Measurements from ENCODE around the gene FRMPD4. TPM values are rescaled to one million over a fixed set of nuclear protein-coding genes. Genes with fewer than 3 reads are reported as not detected.

FRMPD4 gene
- total RNA-seq, 5 donors from 2014 or later (not counting 1 experiment from before 2014, with no cell fraction given): not detected

GRCh38 chrX:12460929-12461328, 322.7 kb downstream of the FRMPD4 start:
- H3K4me3 ChIP-seq (ENCODE audit: control insufficient read depth in 1 of 2, extremely low read depth in 1 of 2, low read length in 1 of 2): no peak overlapping the region
- POLR2A ChIA-PET: no interaction called here
- ATAC-seq (replicated peaks in 1 of 4): no peak
- no peak for DNase-seq
- no peaks in the 10 kb centered on the region for H3K9me3 ChIP-seq
- H3K27me3 ChIP-seq (replicated peaks in 1 of 2; ENCODE audit: control insufficient read depth in 2 of 2, extremely low read depth in 1 of 2, insufficient read depth in 2 of 2, low read length in 1 of 2): no peaks in the 10 kb centered on the region
- no CpG with 5 or more reads among the region's 2 CpGs for WGBS (ENCODE audit: insufficient coverage)
- no peaks in the 10 kb centered on the region for H3K36me3 Mint-ChIP-seq
- CTCF ChIA-PET: no interaction called here
- no peak overlapping the region for H3K27ac Mint-ChIP-seq
- no peaks in the 10 kb centered on the region for H3K4me1 ChIP-seq (ENCODE audit: control insufficient read depth in 1 of 2, extremely low read depth in 1 of 2, insufficient read depth in 2 of 2, low read length in 2 of 2)
- no peaks in the 10 kb centered on the region for H3K4me1 Mint-ChIP-seq
- H3K36me3 ChIP-seq (ENCODE audit: control insufficient read depth in 2 of 2, extremely low read depth in 1 of 2, insufficient read depth in 1 of 2, low read length in 1 of 2): no peaks in the 10 kb centered on the region
- H3K4me3 Mint-ChIP-seq: no peak overlapping the region
- peaks cover 0 to 12% of the 10 kb centered on the region in 2 donors for H3K27me3 Mint-ChIP-seq
- H3K9me3 Mint-ChIP-seq: no peaks in the 10 kb centered on the region
- H3K27ac ChIP-seq (ENCODE audit: low read length): no peak overlapping the region

- no peak for ATAC-seq (replicated peaks in 1 of 4)
- H3K9me3 ChIP-seq: no peaks in the 10 kb centered on the region
- Mint-ChIP-seq H3K27ac (no peak overlapping the region), H3K36me3 (no peaks in the 10 kb centered on the region), H3K4me3 (no peak overlapping the region), H3K4me1 (no peaks in the 10 kb centered on the region), H3K27me3 (peaks cover 0 to 12% of the 10 kb centered on the region in 2 donors), H3K9me3 (no peaks in the 10 kb centered on the region)
- DNase-seq: no peak
- no CpG with 5 or more reads among the region's 2 CpGs for WGBS (ENCODE audit: insufficient coverage)
- peaks cover 0 to 3% of the 10 kb centered on the region in 2 experiments for H3K27me3 ChIP-seq (replicated peaks in 1 of 2; ENCODE audit: control insufficient read depth in 2 of 2, extremely low read depth in 1 of 2, insufficient read depth in 2 of 2, low read length in 1 of 2)
- no peaks in the 10 kb centered on the region for H3K36me3 ChIP-seq (ENCODE audit: control insufficient read depth in 2 of 2, extremely low read depth in 1 of 2, insufficient read depth in 1 of 2, low read length in 1 of 2)
- ChIA-PET POLR2A (no interaction called here), CTCF (no interaction called here)
- H3K4me1 ChIP-seq (ENCODE audit: control insufficient read depth in 1 of 2, extremely low read depth in 1 of 2, insufficient read depth in 2 of 2, low read length in 2 of 2): no peaks in the 10 kb centered on the region
- no peak overlapping the region for H3K4me3 ChIP-seq (ENCODE audit: control insufficient read depth in 1 of 2, extremely low read depth in 1 of 2, low read length in 1 of 2)
- no peak overlapping the region for H3K27ac ChIP-seq (ENCODE audit: low read length)
Measured at GRCh38 chrX:12463052-12463451, 324.8 kb downstream of the FRMPD4 start.

GRCh38 chrX:12463873-12464272, 325.6 kb downstream of the FRMPD4 start:
- no peak overlapping the region for H3K4me3 Mint-ChIP-seq
- H3K36me3 ChIP-seq (ENCODE audit: control insufficient read depth in 2 of 2, extremely low read depth in 1 of 2, insufficient read depth in 1 of 2, low read length in 1 of 2): no peaks in the 10 kb centered on the region
- ATAC-seq (replicated peaks in 1 of 4) (no peak), DNase-seq (no peak)
- 0% methylated on average over 1 of the region's 2 CpGs for WGBS (ENCODE audit: insufficient coverage)
- no peaks in the 10 kb centered on the region for H3K4me1 Mint-ChIP-seq
- H3K36me3 Mint-ChIP-seq: no peaks in the 10 kb centered on the region
- peaks cover 0 to 3% of the 10 kb centered on the region in 2 experiments for H3K27me3 ChIP-seq (replicated peaks in 1 of 2; ENCODE audit: control insufficient read depth in 2 of 2, extremely low read depth in 1 of 2, insufficient read depth in 2 of 2, low read length in 1 of 2)
- CTCF ChIA-PET: no interaction called here
- H3K4me3 ChIP-seq (ENCODE audit: control insufficient read depth in 1 of 2, extremely low read depth in 1 of 2, low read length in 1 of 2): no peak overlapping the region
- H3K27ac Mint-ChIP-seq: no peak overlapping the region
- no peaks in the 10 kb centered on the region for H3K9me3 Mint-ChIP-seq
- POLR2A ChIA-PET: no interaction called here
- H3K27me3 Mint-ChIP-seq: peaks cover 0 to 12% of the 10 kb centered on the region in 2 donors
- H3K9me3 ChIP-seq: no peaks in the 10 kb centered on the region
- no peaks in the 10 kb centered on the region for H3K4me1 ChIP-seq (ENCODE audit: control insufficient read depth in 1 of 2, extremely low read depth in 1 of 2, insufficient read depth in 2 of 2, low read length in 2 of 2)
- H3K27ac ChIP-seq (ENCODE audit: low read length): no peak overlapping the region

GRCh38 chrX:12467321-12467720, 329.0 kb downstream of the FRMPD4 start:
- H3K27ac ChIP-seq (ENCODE audit: low read length): no peak overlapping the region
- CTCF ChIA-PET: no interaction called here
- DNase-seq (no peak), ATAC-seq (replicated peaks in 1 of 4) (no peak)
- no peak overlapping the region for H3K4me3 Mint-ChIP-seq
- no CpG with 5 or more reads among the region's 1 CpG for WGBS (ENCODE audit: insufficient coverage)
- peaks cover 0 to 3% of the 10 kb centered on the region in 2 experiments for H3K27me3 ChIP-seq (replicated peaks in 1 of 2; ENCODE audit: control insufficient read depth in 2 of 2, extremely low read depth in 1 of 2, insufficient read depth in 2 of 2, low read length in 1 of 2)
- no peaks in the 10 kb centered on the region for H3K9me3 ChIP-seq
- no peaks in the 10 kb centered on the region for H3K36me3 ChIP-seq (ENCODE audit: control insufficient read depth in 2 of 2, extremely low read depth in 1 of 2, insufficient read depth in 1 of 2, low read length in 1 of 2)
- H3K4me3 ChIP-seq (ENCODE audit: control insufficient read depth in 1 of 2, extremely low read depth in 1 of 2, low read length in 1 of 2): no peak overlapping the region
- H3K4me1 ChIP-seq (ENCODE audit: control insufficient read depth in 1 of 2, extremely low read depth in 1 of 2, insufficient read depth in 2 of 2, low read length in 2 of 2): no peaks in the 10 kb centered on the region
- no peak overlapping the region for H3K27ac Mint-ChIP-seq
- H3K4me1 Mint-ChIP-seq: no peaks in the 10 kb centered on the region
- H3K36me3 Mint-ChIP-seq: no peaks in the 10 kb centered on the region
- POLR2A ChIA-PET: no interaction called here
- no peaks in the 10 kb centered on the region for H3K9me3 Mint-ChIP-seq
- H3K27me3 Mint-ChIP-seq: peaks cover 0 to 15% of the 10 kb centered on the region in 2 donors

- Histone ChIP-seq H3K4me1 (ENCODE audit: control insufficient read depth in 1 of 2, extremely low read depth in 1 of 2, insufficient read depth in 2 of 2, low read length in 2 of 2) (no peaks in the 10 kb centered on the region), H3K36me3 (ENCODE audit: control insufficient read depth in 2 of 2, extremely low read depth in 1 of 2, insufficient read depth in 1 of 2, low read length in 1 of 2) (no peaks in the 10 kb centered on the region), H3K27ac (ENCODE audit: low read length) (no peak overlapping the region), H3K4me3 (ENCODE audit: control insufficient read depth in 1 of 2, extremely low read depth in 1 of 2, low read length in 1 of 2) (no peak overlapping the region), H3K27me3 (replicated peaks in 1 of 2; ENCODE audit: control insufficient read depth in 2 of 2, extremely low read depth in 1 of 2, insufficient read depth in 2 of 2, low read length in 1 of 2) (peaks cover 0 to 3% of the 10 kb centered on the region in 2 experiments), H3K9me3 (no peaks in the 10 kb centered on the region)
- Mint-ChIP-seq H3K27me3 (peaks cover 0 to 14% of the 10 kb centered on the region in 2 donors), H3K4me3 (no peak overlapping the region), H3K27ac (no peak overlapping the region), H3K4me1 (no peaks in the 10 kb centered on the region), H3K9me3 (peaks cover 0 to 4% (median 0%) of the 10 kb centered on the region in 3 donors), H3K36me3 (no peaks in the 10 kb centered on the region)
- ChIA-PET CTCF (no interaction called here), POLR2A (no interaction called here)
- no peak for ATAC-seq (replicated peaks in 1 of 4)
- DNase-seq: no peak
- WGBS (ENCODE audit: insufficient coverage): no CpG with 5 or more reads among the region's 9 CpGs
Measured at GRCh38 chrX:12469296-12469695, 331.0 kb downstream of the FRMPD4 start.

- no peak overlapping the region for H3K4me3 Mint-ChIP-seq
- no peaks in the 10 kb centered on the region for H3K9me3 ChIP-seq
- H3K27me3 ChIP-seq (replicated peaks in 1 of 2; ENCODE audit: control insufficient read depth in 2 of 2, extremely low read depth in 1 of 2, insufficient read depth in 2 of 2, low read length in 1 of 2): peaks cover 0 to 3% of the 10 kb centered on the region in 2 experiments
- ATAC-seq (replicated peaks in 1 of 4) (no peak), DNase-seq (no peak)
- no CpG with 5 or more reads among the region's 2 CpGs for WGBS (ENCODE audit: insufficient coverage)
- H3K4me3 ChIP-seq (ENCODE audit: control insufficient read depth in 1 of 2, extremely low read depth in 1 of 2, low read length in 1 of 2): no peak overlapping the region
- ChIA-PET CTCF (no interaction called here), POLR2A (no interaction called here)
- no peaks in the 10 kb centered on the region for H3K4me1 ChIP-seq (ENCODE audit: control insufficient read depth in 1 of 2, extremely low read depth in 1 of 2, insufficient read depth in 2 of 2, low read length in 2 of 2)
- no peaks in the 10 kb centered on the region for H3K36me3 ChIP-seq (ENCODE audit: control insufficient read depth in 2 of 2, extremely low read depth in 1 of 2, insufficient read depth in 1 of 2, low read length in 1 of 2)
- H3K27me3 Mint-ChIP-seq: peaks cover 0 to 10% of the 10 kb centered on the region in 2 donors
- peaks cover 0 to 6% (median 3%) of the 10 kb centered on the region in 3 donors for H3K9me3 Mint-ChIP-seq
- H3K4me1 Mint-ChIP-seq: no peaks in the 10 kb centered on the region
- H3K27ac ChIP-seq (ENCODE audit: low read length): no peak overlapping the region
- H3K36me3 Mint-ChIP-seq: no peaks in the 10 kb centered on the region
- H3K27ac Mint-ChIP-seq: no peak overlapping the region
Measured at GRCh38 chrX:12471061-12471460, 332.8 kb downstream of the FRMPD4 start.

GRCh38 chrX:12480956-12481355, 342.7 kb downstream of the FRMPD4 start:
- 20% methylated on average over 1 of the region's 3 CpGs for WGBS (ENCODE audit: insufficient coverage)
- Mint-ChIP-seq H3K36me3 (no peaks in the 10 kb centered on the region), H3K27me3 (peaks cover 0 to 3% of the 10 kb centered on the region in 2 donors), H3K4me1 (no peaks in the 10 kb centered on the region), H3K4me3 (no peak overlapping the region), H3K27ac (no peak overlapping the region), H3K9me3 (peaks cover 0 to 13% (median 3%) of the 10 kb centered on the region in 3 donors)
- H3K4me1 ChIP-seq (ENCODE audit: control insufficient read depth in 1 of 2, extremely low read depth in 1 of 2, insufficient read depth in 2 of 2, low read length in 2 of 2): no peaks in the 10 kb centered on the region
- DNase-seq (no peak), ATAC-seq (replicated peaks in 1 of 4) (no peak)
- ChIA-PET POLR2A (interaction anchor here in 1 of 2 donors (0.6 kb wide), 1 partner anchor 63 kb away, joined by 7 read pairs; no protein-coding TSS in a partner anchor), CTCF (no interaction called here)
- H3K9me3 ChIP-seq: no peaks in the 10 kb centered on the region
- H3K4me3 ChIP-seq (ENCODE audit: control insufficient read depth in 1 of 2, extremely low read depth in 1 of 2, low read length in 1 of 2): no peak overlapping the region
- no peaks in the 10 kb centered on the region for H3K36me3 ChIP-seq (ENCODE audit: control insufficient read depth in 2 of 2, extremely low read depth in 1 of 2, insufficient read depth in 1 of 2, low read length in 1 of 2)
- no peaks in the 10 kb centered on the region for H3K27me3 ChIP-seq (replicated peaks in 1 of 2; ENCODE audit: control insufficient read depth in 2 of 2, extremely low read depth in 1 of 2, insufficient read depth in 2 of 2, low read length in 1 of 2)
- no peak overlapping the region for H3K27ac ChIP-seq (ENCODE audit: low read length)
